Measurements from ENCODE around the gene SNX32. TPM values are rescaled to one million over a fixed set of nuclear protein-coding genes. Genes with fewer than 3 reads are reported as not detected.

The SNX32 gene
- polyA plus RNA-seq, 2 of the 4 experiments (the other 2 are of a cell fraction): 0.08 TPM; not detected in 1

DNA sequence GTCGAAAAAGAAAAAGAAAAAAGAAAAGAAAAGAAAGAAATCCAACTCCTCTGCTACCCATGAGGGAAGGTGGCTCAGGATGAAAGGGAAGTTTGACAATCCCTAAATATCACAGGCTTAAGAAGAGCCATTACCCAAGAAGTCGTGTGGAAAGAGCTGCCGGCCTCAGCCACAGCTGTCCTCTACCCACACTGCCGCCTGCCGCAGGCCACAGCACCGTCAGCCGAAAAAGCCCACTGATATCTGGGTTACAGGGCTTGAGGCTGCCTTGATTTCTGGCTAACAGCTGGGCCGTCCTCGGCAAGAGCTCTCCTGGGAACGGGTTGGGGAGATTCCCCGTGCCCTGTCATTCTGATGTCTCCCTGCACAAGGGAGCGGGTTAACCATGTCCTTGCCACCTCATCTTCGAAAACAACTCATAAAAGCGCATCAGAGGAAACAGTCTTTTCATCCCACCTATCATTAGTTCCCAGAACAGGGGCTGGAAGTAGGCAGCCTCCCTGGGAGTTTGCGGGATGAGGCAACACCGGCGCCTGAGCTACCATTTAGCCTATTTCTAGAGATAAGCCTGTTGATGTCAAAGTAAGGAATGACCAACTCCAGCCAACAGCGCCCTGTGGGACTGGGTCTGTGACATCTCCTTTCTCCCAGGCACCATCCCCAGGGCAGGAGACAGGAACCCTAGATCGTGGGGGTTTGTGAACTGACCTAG lies 21.8 kb upstream of the SNX32 start:
- CTCF ChIA-PET: interaction anchor here (0.7 to 14.1 kb wide), 5 partner anchors 27 to 101 kb away, joined by 3 to 222 read pairs (median 3); partner anchors contain the start of genes AP5B1 and KAT5
- 71% methylated on average over 19 of the region's 19 CpGs for WGBS (ENCODE audit: missing lambda C conversion rate)
- TF ChIP-seq TFCP2L1 (CRISPR knock-in tag; IDR thresholded peaks at IDR 0.05) (no peak), KDM1A (IDR thresholded peaks at IDR 0.05; ENCODE audit: low read depth) (no peak), RCOR1 (IDR thresholded peaks at IDR 0.05; ENCODE audit: low read depth, low read length) (no peak), NR3C1 (IDR thresholded peaks at IDR 0.05) (no peak), ZNF302 (CRISPR knock-in tag; IDR thresholded peaks at IDR 0.05) (no peak), ZSCAN20 (CRISPR knock-in tag; IDR thresholded peaks at IDR 0.05) (no peak), JUNB (IDR thresholded peaks at IDR 0.05) (no peak), PHF8 (IDR thresholded peaks at IDR 0.05; ENCODE audit: borderline replicate concordance, low read depth) (no peak), CHD2 (IDR thresholded peaks at IDR 0.05; ENCODE audit: low read length, partially characterized antibody) (no peak), GATA3 (IDR thresholded peaks at IDR 0.05; ENCODE audit: borderline replicate concordance) (no peak), HEYL (CRISPR knock-in tag; IDR thresholded peaks at IDR 0.05) (no peak)
- TF ChIP-seq, protein P1, sequence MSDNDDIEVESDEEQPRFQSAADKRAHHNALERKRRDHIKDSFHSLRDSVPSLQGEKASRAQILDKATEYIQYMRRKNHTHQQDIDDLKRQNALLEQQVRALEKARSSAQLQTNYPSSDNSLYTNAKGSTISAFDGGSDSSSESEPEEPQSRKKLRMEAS (IDR thresholded peaks at IDR 0.05): no peak
- TF ChIP-seq, protein P2, sequence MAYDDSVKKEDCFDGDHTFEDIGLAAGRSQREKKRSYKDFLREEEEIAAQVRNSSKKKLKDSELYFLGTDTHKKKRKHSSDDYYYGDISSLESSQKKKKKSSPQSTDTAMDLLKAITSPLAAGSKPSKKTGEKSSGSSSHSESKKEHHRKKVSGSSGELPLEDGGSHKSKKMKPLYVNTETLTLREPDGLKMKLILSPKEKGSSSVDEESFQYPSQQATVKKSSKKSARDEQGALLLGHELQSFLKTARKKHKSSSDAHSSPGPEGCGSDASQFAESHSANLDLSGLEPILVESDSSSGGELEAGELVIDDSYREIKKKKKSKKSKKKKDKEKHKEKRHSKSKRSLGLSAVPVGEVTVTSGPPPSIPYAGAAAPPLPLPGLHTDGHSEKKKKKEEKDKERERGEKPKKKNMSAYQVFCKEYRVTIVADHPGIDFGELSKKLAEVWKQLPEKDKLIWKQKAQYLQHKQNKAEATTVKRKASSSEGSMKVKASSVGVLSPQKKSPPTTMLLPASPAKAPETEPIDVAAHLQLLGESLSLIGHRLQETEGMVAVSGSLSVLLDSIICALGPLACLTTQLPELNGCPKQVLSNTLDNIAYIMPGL (CRISPR knock-in tag; IDR thresholded peaks at IDR 0.05; ENCODE audit: borderline replicate concordance): no peak
- TF ChIP-seq, protein P3, sequence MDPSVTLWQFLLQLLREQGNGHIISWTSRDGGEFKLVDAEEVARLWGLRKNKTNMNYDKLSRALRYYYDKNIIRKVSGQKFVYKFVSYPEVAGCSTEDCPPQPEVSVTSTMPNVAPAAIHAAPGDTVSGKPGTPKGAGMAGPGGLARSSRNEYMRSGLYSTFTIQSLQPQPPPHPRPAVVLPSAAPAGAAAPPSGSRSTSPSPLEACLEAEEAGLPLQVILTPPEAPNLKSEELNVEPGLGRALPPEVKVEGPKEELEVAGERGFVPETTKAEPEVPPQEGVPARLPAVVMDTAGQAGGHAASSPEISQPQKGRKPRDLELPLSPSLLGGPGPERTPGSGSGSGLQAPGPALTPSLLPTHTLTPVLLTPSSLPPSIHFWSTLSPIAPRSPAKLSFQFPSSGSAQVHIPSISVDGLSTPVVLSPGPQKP (IDR thresholded peaks at IDR 0.05; ENCODE audit: low read depth, low read length): no peak
- TF ChIP-seq, protein P4, sequence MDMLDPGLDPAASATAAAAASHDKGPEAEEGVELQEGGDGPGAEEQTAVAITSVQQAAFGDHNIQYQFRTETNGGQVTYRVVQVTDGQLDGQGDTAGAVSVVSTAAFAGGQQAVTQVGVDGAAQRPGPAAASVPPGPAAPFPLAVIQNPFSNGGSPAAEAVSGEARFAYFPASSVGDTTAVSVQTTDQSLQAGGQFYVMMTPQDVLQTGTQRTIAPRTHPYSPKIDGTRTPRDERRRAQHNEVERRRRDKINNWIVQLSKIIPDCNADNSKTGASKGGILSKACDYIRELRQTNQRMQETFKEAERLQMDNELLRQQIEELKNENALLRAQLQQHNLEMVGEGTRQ (IDR thresholded peaks at IDR 0.05): no peak

DNA sequence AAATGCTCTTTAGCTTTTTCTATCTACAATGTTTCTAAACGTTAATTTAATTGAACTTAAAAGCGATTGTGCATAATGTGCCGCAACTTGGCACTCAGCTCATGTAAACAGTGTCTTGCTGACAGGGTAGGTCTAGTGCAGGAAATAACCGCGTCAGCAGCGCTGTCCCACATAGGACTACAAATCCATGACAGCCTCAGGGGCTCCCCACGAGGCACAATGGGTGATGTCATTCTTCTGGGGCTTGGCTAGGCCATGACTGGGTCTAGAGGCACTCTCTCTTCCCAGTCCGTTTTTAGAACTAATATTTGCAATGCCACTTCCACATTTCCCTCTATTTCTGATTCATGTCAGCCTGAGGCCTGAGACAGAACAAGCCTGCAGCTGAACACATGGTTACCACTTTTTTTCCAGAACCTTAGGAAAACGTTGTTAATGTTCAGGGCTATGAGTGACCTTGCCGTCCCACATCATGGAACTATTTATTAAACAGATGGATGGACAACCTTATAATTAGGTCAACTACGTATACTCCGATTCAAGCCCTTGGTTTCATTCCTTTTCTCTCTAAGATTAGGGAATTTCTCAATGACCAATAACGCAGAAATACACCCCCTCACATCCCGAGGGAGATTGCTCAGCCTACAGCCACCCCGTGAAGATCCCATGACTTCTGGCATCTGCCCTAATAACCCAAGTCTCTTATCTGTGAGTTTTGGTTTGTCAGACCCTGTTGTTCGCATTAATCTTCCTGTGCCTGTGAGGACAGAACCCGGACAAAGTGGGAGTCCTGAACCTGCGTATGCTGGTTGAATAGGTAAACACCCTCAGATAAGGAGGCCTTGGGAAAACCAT lies 19.4 kb upstream of the SNX32 start:
- ChIA-PET CTCF (interaction anchor here (9.9 to 14.1 kb wide), 2 partner anchors 36 to 104 kb away, joined by 132 to 222 read pairs; partner anchors contain the start of genes AP5B1 and KAT5), POLR2A (no interaction called here)
- FAIRE-seq (no peak), DNase-seq (ENCODE audit: low read depth in 1 of 2, low spot score in 1 of 2) (no peak), ATAC-seq (no peak)
- H3K27ac ChIP-seq: no peak overlapping the region
- WGBS (ENCODE audit: missing lambda C conversion rate): 74% methylated on average over 18 of the region's 18 CpGs
- TF ChIP-seq ZC3H11A (IDR thresholded peaks at IDR 0.05): no peak
- no peak for TF ChIP-seq KDM1A (IDR thresholded peaks at IDR 0.05; ENCODE audit: low read depth)
- TF ChIP-seq CBX8 (IDR thresholded peaks at IDR 0.05): no peak
- TF ChIP-seq HDAC2 (IDR thresholded peaks at IDR 0.05): no peak
- no peak for TF ChIP-seq MAZ (IDR thresholded peaks at IDR 0.05; ENCODE audit: borderline replicate concordance, low read depth, low read length)
- H3K4me1 ChIP-seq: peaks cover 6% of the 10 kb centered on the region; the same call in 1 of the 3 replicates
- H3K4me3 ChIP-seq: no peak overlapping the region
- no peak overlapping the region for H3K4me2 ChIP-seq
- H3K9me3 ChIP-seq: no peaks in the 10 kb centered on the region

More for the DNA sequence above, 21.8 kb upstream of the SNX32 start:
- FAIRE-seq: no peak
- H3K4me3 ChIP-seq: no peak overlapping the region
- no peak for DNase-seq (ENCODE audit: low read depth in 1 of 2, low spot score in 1 of 2)
- no peak overlapping the region for H3K27ac ChIP-seq
- ATAC-seq: no peak
- POLR2A ChIA-PET: interaction anchor here (0.5 kb wide), 1 partner anchor 76 kb away, joined by 4 read pairs; the partner anchor contains the start of gene FIBP
- no peak overlapping the region for H3K4me2 ChIP-seq
- no peaks in the 10 kb centered on the region for H3K9me3 ChIP-seq
- peaks cover 1% of the 10 kb centered on the region; the same call in 1 of the 3 replicates for H3K4me1 ChIP-seq
